Activated T-helper 2 cell treated with anti-CD3 and anti-CD28 coated beads, Interferon-gamma antibody, Interleukin-2, Interleukin-4, amounts not matched to agents 10 μg/mL and 5 μg/mL and 100 μg/mL, durations not matched to agents 14 hours and 24 hours and 36 hours (primary cell): ENCODE data around the gene DUSP3. TPM values are rescaled to one million over a fixed set of nuclear protein-coding genes. Genes with fewer than 3 reads are reported as not detected.

ENCODE experiments used
- DNase-seq: peaks from one replicate; pipeline ENCODE4 v3.0.0; 2021; ENCODE audit warnings: low spot score
- H3K27ac Mint-ChIP-seq: one replicate; pipeline ENCODE4 v1.8.0; 2021; ENCODE audit warnings: mixed read lengths
- H3K27me3 Mint-ChIP-seq: one replicate; pipeline ENCODE4 v1.8.0; 2021; ENCODE audit warnings: low read depth, mixed read lengths
- H3K36me3 Mint-ChIP-seq: one replicate; pipeline ENCODE4 v1.8.0; 2021; ENCODE audit warnings: low read depth, mixed read lengths
- H3K4me1 Mint-ChIP-seq: one replicate; pipeline ENCODE4 v1.8.0; 2021; ENCODE audit warnings: low read depth, mixed read lengths
- H3K4me3 Mint-ChIP-seq: one replicate; pipeline ENCODE4 v1.8.0; 2021; ENCODE audit warnings: low read depth, mild to moderate bottlenecking, moderate library complexity, mixed read lengths
- H3K9me3 Mint-ChIP-seq: one replicate; pipeline ENCODE4 v1.8.0; 2021; ENCODE audit warnings: mixed read lengths
- intact Hi-C: fragments of 100-400 bp; cut with micrococcal nuclease; formaldehyde crosslinking; loops from one replicate; pipeline ENCODE4 v1.15.1; 2023
- total RNA-seq: library from RNA; stranded (reverse); gene quantifications from 2 replicates; pipeline ENCODE4 v1.2.3, GENCODE V29; 2022

DUSP3 gene
- total RNA-seq, 1 donor from 2014 or later: 14.8 TPM

DNA sequence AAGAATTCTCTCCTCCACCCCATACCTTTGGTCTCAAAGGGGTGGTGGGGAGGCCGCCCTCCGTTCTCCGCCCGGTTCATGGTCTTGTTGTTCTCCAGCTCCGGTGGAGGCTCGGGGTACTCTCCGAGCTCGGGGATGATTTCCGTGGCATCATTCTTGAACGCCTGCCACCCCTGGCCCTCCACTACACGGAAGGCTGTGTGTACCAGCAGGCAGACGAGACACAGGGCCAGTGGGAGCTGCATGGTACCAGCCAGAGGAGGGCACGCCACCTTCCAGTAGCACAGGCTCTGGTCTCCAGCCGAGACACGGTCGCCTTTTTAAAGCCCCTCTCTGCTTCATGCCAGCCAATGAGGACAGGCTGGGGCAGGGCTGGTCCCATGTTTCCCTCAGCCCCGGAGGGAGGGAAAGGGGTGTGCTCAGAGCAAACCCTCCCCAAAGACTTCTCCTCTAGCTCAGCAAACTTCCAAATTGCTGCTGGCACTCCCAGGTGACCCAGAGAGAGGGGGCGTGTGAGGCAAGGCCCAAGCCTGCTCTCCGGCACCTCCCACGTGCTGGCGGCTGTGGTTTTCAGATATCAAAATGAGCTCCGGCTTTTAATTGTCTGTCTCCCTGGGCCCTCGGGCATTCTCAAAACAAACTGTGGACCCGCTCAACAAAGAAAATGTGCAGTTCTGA, 20.1 kb downstream of the DUSP3 start, which contains the start of gene SOST:
Gene SOST, minus strand, starts transcription at position 295 of the 678 bp plus-strand sequence. Its CDS starts 50 bp downstream, at position 245.
- Mint-ChIP-seq H3K27me3 (peaks cover 28% of the 10 kb centered on the region), H3K27ac (no peak within 1 kb of the TSS), H3K4me3 (no peak within 1 kb of the TSS), H3K4me1 (peaks cover 4% of the 10 kb centered on the region), H3K36me3 (no peaks in the 10 kb centered on the region), H3K9me3 (no peaks in the 10 kb centered on the region)
- intact Hi-C loops: no loop called here
- DNase-seq: no peak

DNA sequence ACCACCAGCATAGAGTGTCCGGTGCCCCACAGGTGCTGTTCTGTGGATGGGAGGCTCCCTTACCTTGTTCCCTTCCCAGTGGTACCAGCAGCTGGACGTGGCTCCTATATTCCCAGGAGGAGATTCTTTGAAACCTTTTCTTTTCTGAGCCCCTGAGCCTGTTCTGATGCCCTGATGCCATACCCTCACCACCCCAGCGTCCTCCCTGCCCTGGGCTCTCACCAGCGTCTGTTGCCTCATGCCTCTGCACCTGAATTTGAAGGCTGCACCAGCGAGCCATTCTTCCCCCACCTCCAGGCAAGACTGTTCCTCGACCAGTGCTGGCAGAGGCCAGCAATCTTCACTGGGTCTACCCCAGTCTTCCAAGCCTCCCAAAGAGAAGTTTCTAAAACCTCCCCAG, 20.7 kb downstream of the DUSP3 start:
- Mint-ChIP-seq H3K4me1 (peaks cover 7% of the 10 kb centered on the region), H3K36me3 (no peaks in the 10 kb centered on the region), H3K27ac (no peak overlapping the region), H3K27me3 (peaks cover 32% of the 10 kb centered on the region), H3K4me3 (no peak overlapping the region), H3K9me3 (no peaks in the 10 kb centered on the region)
- no peak for DNase-seq
- intact Hi-C loops: no loop called here

DNA sequence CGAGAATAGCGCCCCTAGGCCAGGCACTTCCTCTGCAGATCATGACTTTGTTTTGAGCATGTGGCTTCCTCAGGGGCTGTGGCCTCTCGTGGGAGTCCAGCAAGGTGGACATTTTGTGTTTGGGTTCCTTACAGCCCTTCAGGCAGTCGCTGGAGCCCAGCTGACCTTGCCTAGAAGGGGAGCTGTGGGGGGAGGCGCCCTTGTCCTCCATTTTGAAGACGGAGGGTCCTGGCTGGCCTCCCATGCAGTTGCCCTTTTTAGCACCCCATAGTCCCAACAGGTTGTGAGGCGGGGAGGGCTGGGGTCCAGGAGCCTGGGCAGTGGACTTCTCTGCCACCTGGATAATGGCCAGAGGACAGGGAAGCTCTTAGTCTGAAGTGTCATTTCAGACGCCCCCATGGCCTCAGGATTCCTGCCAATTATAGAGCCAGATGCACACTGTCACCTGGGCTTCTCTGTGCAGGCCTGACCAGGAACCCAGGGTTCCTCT, 21.6 kb downstream of the DUSP3 start:
- Mint-ChIP-seq H3K27me3 (peaks cover 40% of the 10 kb centered on the region), H3K4me3 (no peak overlapping the region), H3K27ac (no peak overlapping the region), H3K36me3 (no peaks in the 10 kb centered on the region), H3K4me1 (peaks cover 11% of the 10 kb centered on the region), H3K9me3 (no peaks in the 10 kb centered on the region)
- intact Hi-C loops: no loop called here
- no peak for DNase-seq

DNA sequence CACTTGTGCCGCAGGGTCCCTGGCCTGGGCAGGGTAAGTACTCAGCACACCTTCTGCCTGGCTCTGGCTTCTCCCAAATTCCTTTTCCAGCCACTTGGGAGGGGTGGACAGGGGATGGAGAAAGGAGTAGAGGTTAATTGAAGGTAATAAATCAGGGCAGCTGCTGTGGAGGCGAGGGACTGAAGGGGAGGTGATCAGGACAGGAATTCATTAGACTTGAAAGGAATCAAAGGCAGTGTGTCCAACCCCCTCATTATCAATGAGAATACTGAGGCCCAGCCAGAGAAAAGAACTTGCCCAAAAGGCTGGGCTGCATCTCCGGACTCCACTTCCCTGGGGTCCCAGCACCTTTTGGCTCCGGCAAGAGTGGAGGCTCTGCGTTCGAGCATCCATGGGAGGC, 22.6 kb downstream of the DUSP3 start:
- intact Hi-C loops: no loop called here
- Mint-ChIP-seq H3K9me3 (no peaks in the 10 kb centered on the region), H3K27me3 (peaks cover 40% of the 10 kb centered on the region)

DNA sequence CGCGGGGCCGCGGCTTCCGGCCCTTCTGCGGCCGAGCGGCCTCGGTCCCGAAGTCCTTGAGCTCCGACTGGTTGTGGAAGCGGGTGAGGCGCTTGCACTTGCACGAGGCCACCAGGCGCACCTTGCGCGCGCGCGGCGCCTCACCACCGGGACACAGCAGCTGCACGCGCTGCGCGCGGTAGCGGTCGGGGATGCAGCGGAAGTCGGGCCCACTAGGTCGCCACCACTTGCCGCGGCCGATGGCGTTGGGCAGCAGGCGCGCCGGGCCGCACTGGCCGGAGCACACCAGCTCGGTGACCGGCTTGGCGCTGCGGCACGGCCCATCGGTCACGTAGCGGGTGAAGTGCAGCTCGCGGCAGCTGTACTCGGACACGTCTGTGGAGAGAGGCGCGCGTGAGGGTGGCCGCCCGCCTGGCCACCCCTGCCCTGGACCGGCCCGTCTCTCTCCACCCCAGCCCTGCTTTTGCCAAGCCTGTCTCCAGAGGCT, 23.3 kb downstream of the DUSP3 start:
- Mint-ChIP-seq H3K4me1 (peaks cover 11% of the 10 kb centered on the region), H3K4me3 (no peak overlapping the region), H3K36me3 (no peaks in the 10 kb centered on the region), H3K27me3 (peaks cover 43% of the 10 kb centered on the region), H3K9me3 (no peaks in the 10 kb centered on the region), H3K27ac (no peak overlapping the region)
- intact Hi-C loops: no loop called here
- peak; percentile 18 for DNase-seq

More for the DNA sequence above, 22.6 kb downstream of the DUSP3 start:
- H3K36me3 Mint-ChIP-seq: no peaks in the 10 kb centered on the region
- H3K4me1 Mint-ChIP-seq: peaks cover 11% of the 10 kb centered on the region
- no peak overlapping the region for H3K27ac Mint-ChIP-seq
- no peak overlapping the region for H3K4me3 Mint-ChIP-seq
- no peak for DNase-seq

DNA sequence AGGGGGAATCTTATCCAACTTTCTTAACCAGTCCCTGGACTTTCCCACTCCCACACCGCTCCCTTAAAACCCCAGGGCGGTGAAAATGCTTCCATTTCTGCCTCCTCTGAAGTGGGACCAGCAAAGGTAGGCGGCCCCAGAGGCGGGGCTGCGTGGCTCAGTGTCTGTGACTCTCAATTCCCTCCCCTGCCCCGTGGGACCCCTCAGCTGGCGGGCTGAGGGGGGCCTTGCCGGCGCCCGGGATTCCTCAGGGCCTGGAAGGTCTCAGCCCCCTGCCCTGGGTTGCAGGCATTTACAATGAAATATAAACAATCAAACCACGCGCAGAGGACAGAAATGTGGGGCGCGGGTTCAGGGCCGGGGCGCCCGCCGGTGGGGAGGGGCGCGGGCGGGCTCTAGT, 23.8 kb downstream of the DUSP3 start:
- no peak overlapping the region for H3K27ac Mint-ChIP-seq
- no peak overlapping the region for H3K4me3 Mint-ChIP-seq
- no peaks in the 10 kb centered on the region for H3K9me3 Mint-ChIP-seq
- H3K4me1 Mint-ChIP-seq: peaks cover 13% of the 10 kb centered on the region
- intact Hi-C loops: no loop called here
- DNase-seq: no peak
- peaks cover 46% of the 10 kb centered on the region for H3K27me3 Mint-ChIP-seq
- H3K36me3 Mint-ChIP-seq: no peaks in the 10 kb centered on the region

DNA sequence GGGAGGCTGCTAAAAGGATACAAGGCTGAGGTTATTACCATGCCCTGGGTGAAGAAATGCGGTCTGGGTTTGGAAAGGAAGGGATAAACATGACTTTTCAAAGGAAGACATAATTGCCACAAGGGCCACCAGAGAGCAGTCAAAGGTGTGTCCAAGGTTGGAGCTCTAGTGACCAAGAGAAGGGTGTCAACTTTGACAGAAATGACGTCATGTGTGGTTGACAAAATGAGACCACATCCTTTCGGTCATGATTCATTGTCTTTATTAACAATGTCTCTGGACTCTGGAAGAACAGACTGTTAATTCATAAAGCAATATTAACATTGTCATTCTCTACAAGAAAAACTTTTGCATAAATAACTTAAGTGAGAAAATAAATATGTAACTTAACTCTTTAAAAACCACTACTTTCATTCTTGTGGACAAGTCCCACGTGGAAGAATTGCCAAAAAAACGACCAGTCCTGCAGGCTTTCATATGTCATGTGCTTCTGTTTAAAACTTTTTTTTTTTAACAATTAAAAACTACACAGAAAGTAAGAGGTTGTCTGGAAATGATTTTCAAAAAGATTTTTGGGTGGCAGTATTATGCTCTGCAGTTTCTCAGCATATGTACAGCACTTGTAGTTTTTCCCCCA, 25.2 kb downstream of the DUSP3 start:
- peaks cover 44% of the 10 kb centered on the region for H3K27me3 Mint-ChIP-seq
- no peaks in the 10 kb centered on the region for H3K9me3 Mint-ChIP-seq
- H3K4me3 Mint-ChIP-seq: no peak overlapping the region
- H3K27ac Mint-ChIP-seq: no peak overlapping the region
- DNase-seq: no peak
- peaks cover 18% of the 10 kb centered on the region for H3K4me1 Mint-ChIP-seq
- intact Hi-C loops: no loop called here
- H3K36me3 Mint-ChIP-seq: no peaks in the 10 kb centered on the region

DNA sequence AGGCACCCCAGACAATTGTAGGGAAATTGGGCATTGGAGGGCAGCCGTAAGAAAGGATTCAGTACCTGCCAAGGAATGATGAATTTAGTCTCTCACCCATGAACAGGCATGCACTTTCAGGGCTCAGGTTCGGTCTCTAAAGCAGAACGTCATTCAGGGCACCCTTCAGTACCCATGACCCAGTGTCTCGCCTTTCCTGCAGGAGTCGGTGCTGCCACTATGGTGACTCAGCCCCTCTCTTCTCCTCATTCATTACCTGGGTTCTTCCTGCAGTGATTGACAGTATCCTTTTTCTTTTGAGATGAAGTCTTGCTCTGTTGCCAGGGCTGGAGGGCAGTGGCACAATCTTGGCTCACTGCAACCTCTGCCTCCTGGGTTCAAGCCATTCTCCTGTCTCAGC, 28.6 kb downstream of the DUSP3 start:
- no peaks in the 10 kb centered on the region for H3K9me3 Mint-ChIP-seq
- intact Hi-C loops: no loop called here
- peaks cover 47% of the 10 kb centered on the region for H3K27me3 Mint-ChIP-seq
- H3K27ac Mint-ChIP-seq: no peak overlapping the region
- H3K4me3 Mint-ChIP-seq: no peak overlapping the region
- DNase-seq: no peak
- H3K36me3 Mint-ChIP-seq: no peaks in the 10 kb centered on the region
- H3K4me1 Mint-ChIP-seq: peaks cover 18% of the 10 kb centered on the region

DNA sequence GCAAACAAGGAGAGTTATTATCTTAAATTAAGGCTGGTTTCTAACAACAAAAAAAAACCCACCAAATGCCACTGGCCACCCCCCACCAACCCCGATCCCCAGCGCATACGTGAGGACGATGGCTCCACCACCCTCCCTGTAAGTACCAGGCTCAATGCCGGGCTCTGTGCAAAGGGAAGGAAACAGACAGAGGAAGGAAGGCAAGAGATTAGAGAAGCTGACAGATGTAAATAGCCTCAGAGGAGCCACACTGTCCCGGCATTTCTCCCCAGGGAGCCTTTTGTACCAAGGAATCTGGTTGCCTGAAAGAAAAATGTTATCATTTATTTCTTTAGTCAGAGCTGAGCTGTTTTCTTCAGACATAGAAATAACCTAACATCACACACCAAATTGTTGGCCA, 33.2 kb downstream of the DUSP3 start:
- Mint-ChIP-seq H3K36me3 (no peaks in the 10 kb centered on the region), H3K4me3 (no peak overlapping the region), H3K27me3 (peaks cover 44% of the 10 kb centered on the region), H3K9me3 (no peaks in the 10 kb centered on the region), H3K27ac (no peak overlapping the region), H3K4me1 (peaks cover 7% of the 10 kb centered on the region)
- intact Hi-C loops: no loop called here
- DNase-seq: no peak

DNA sequence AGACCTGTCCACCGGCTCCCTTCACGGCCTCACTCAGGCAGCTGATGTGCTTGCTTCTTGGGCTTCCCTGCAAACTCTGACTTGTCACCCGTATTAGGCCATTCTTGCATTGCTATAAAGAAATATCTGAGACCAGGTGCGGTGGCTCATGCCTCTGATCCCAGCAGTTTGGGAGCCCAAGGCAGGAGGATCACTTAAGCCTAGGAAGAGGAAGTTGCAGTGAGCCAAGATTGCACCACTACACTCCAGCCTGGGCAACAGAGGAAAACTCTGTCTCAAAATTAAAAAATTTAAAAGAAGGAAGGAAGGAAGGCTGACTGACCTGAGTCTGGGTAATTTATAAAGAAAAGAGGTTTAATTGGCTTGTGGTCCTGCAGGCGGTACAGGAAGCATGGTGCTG, 37.1 kb downstream of the DUSP3 start:
- H3K27ac Mint-ChIP-seq: no peak overlapping the region
- no peaks in the 10 kb centered on the region for H3K9me3 Mint-ChIP-seq
- no peaks in the 10 kb centered on the region for H3K36me3 Mint-ChIP-seq
- no peak overlapping the region for H3K4me3 Mint-ChIP-seq
- intact Hi-C loops: no loop called here
- H3K4me1 Mint-ChIP-seq: no peaks in the 10 kb centered on the region
- H3K27me3 Mint-ChIP-seq: peaks cover 48% of the 10 kb centered on the region
- DNase-seq: no peak

DNA sequence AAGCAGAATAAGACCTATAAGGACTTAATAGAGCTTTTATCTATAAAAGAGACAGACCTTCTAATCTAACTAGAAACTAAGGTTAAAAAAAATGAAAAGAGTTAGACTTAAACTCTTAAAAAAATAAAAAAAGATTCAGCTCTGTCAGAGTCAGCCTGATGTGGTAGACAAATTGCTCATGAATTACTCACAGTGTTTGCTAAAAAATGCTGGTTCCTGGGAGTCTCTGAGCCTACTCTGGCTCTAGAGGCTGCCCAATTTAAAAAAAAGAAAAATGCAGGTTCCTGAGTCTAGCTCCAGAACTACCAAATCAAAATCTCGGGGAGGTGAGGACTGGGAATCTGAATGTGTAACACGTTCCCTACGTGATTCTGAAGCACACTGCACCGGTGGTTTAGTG, 38.2 kb downstream of the DUSP3 start:
- no peak overlapping the region for H3K27ac Mint-ChIP-seq
- H3K9me3 Mint-ChIP-seq: no peaks in the 10 kb centered on the region
- intact Hi-C loops: no loop called here
- no peak for DNase-seq
- H3K36me3 Mint-ChIP-seq: no peaks in the 10 kb centered on the region
- no peak overlapping the region for H3K4me3 Mint-ChIP-seq
- H3K4me1 Mint-ChIP-seq: no peaks in the 10 kb centered on the region
- peaks cover 40% of the 10 kb centered on the region for H3K27me3 Mint-ChIP-seq

DNA sequence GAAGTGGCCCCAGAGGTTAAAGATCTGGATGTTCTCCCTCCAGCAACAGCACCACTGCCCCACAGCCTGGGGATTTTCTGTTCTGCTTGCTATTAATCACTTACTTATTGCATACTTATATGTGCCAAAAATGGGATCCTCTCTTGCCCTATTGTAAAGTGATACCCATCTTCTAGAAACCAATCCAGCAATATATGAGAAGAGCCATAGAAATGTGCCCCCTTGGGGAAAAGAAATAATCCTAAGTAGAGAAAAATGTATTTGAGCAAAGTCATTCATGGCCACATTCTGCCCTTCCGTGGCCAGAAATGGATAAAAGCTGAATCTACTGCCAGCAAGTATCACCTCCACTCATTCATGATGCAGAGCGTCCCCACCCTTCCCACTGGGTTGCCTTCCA, 41.1 kb downstream of the DUSP3 start:
- Mint-ChIP-seq H3K9me3 (no peaks in the 10 kb centered on the region), H3K27me3 (peaks cover 22% of the 10 kb centered on the region), H3K36me3 (no peaks in the 10 kb centered on the region), H3K27ac (no peak overlapping the region), H3K4me1 (no peaks in the 10 kb centered on the region), H3K4me3 (no peak overlapping the region)
- intact Hi-C loops: no loop called here
- DNase-seq: no peak

DNA sequence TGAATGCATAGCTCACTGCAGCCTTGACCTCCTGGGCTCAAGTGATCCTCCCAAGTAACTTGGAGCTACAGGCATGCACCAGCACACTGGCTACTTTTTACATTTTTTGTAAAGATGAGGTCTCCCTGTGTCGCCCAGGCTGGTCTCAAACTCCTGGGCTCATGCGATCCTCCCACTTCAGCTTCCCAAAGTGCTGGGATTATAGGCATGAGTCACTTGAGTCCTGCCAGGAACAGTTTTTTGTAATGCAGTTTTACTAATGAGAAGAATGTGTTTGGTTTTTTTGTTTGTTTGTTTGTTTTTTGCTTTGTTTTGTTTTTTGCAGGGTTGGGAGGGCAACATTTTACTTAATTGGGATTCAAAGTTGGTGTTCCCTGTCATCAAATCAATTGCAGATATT, 42.4 kb downstream of the DUSP3 start:
- H3K9me3 Mint-ChIP-seq: no peaks in the 10 kb centered on the region
- DNase-seq: no peak
- no peak overlapping the region for H3K4me3 Mint-ChIP-seq
- no peaks in the 10 kb centered on the region for H3K36me3 Mint-ChIP-seq
- intact Hi-C loops: no loop called here
- no peaks in the 10 kb centered on the region for H3K4me1 Mint-ChIP-seq
- peaks cover 17% of the 10 kb centered on the region for H3K27me3 Mint-ChIP-seq
- H3K27ac Mint-ChIP-seq: no peak overlapping the region
